Measurements from ENCODE around the gene AP4M1. TPM values are rescaled to one million over a fixed set of nuclear protein-coding genes. Genes with fewer than 3 reads are reported as not detected.
A peak's percentile ranks its signal among the peaks of the same experiment; 100 is the strongest.

Gene AP4M1
- total and polyA plus RNA-seq, 9 of the 15 experiments (the other 6 are each of a cell fraction or from before 2014, with no cell fraction given), result 1.3 to 30.9 (median 14.1) TPM

DNA sequence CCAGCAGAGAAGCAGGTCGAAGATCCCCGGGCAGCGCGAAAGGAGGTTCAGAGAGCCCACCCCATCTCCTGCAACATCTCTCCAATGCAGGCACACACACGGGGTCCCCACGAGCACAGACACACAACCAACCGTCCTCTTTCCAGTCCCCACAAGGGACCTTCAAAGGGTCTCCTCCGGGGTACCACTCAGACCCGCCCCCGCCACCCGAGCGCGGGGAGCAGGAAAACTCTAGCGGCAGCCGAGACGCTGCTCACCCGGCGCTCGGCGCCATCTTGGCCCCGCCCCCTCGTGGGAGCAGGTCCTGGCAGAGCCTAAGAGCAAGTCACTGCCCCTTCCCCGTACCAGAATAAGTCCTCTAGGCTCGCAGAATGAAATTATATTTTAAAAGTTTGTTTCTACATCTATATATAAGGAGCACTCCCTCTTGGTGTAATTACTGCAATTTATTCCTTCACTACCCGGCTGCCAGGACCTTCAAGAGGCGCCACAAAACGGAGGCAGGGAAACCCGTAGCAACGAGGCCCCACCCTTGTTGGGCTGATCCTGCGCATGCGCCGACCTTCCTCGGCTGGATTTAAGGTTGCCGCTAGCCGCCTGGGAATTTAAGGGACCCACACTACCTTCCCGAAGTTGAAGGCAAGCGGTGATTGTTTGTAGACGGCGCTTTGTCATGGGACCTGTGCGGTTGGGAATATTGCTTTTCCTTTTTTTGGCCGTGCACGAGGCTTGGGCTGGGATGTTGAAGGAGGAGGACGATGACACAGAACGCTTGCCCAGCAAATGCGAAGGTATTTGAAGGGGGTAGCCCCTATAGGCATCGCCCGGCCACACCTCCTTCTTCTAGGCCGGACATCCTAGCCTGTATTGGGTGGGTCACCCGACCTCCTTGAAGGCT lies 17.9 kb downstream of the AP4M1 start, which contains the start of the genes CNPY4 and TAF6 (continued):
- TF ChIP-seq PATZ1 (CRISPR knock-in tag; IDR thresholded peaks at IDR 0.05; ENCODE audit: borderline replicate concordance), result 0 out of 2 replicates have a peak, but pooled peaks have one; percentile 46
- TF ChIP-seq ZBED1 (IDR thresholded peaks at IDR 0.05), result no peak
- TF ChIP-seq, protein P1, sequence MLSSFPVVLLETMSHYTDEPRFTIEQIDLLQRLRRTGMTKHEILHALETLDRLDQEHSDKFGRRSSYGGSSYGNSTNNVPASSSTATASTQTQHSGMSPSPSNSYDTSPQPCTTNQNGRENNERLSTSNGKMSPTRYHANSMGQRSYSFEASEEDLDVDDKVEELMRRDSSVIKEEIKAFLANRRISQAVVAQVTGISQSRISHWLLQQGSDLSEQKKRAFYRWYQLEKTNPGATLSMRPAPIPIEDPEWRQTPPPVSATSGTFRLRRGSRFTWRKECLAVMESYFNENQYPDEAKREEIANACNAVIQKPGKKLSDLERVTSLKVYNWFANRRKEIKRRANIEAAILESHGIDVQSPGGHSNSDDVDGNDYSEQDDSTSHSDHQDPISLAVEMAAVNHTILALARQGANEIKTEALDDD (IDR thresholded peaks at IDR 0.05), result no peak
- TF ChIP-seq ZNF778 (CRISPR knock-in tag; IDR thresholded peaks at IDR 0.05), result no peak
- no peak for TF ChIP-seq BRF1 (IDR thresholded peaks at IDR 0.05; ENCODE audit: borderline replicate concordance, extremely low read depth, insufficient read length)
- peak; percentile 100 for TF ChIP-seq NFIC (IDR thresholded peaks at IDR 0.05)
- peak; percentile 91 for TF ChIP-seq FOXJ2 (tag; IDR thresholded peaks at IDR 0.05)
- TF ChIP-seq TCF15 (CRISPR knock-in tag; IDR thresholded peaks at IDR 0.05), result 0 out of 2 replicates have a peak, but pooled peaks have one; percentile 47
- no peak for TF ChIP-seq FUS (optimal IDR thresholded peaks at IDR 0.05; ENCODE audit: low read depth, low read length)
- no peak for TF ChIP-seq BCLAF1 (IDR thresholded peaks at IDR 0.05; ENCODE audit: borderline replicate concordance in 1 of 2, control insufficient read depth in 1 of 2, low read depth in 2 of 2, low read length in 1 of 2)
- 0 out of 2 replicates have a peak, but pooled peaks have one; percentile 46 for TF ChIP-seq ZNF830 (CRISPR knock-in tag; IDR thresholded peaks at IDR 0.05)
- no peak for TF ChIP-seq ATF6 (CRISPR knock-in tag; IDR thresholded peaks at IDR 0.05)
- TF ChIP-seq FOXK1 (CRISPR knock-in tag; IDR thresholded peaks at IDR 0.05; ENCODE audit: borderline replicate concordance), result no peak
- TF ChIP-seq GTF2B (IDR thresholded peaks at IDR 0.05; ENCODE audit: extremely low read depth, insufficient read length), result no peak
- TF ChIP-seq SMAD4 (CRISPR knock-in tag; conservative IDR thresholded peaks at IDR 0.05), result peak; percentile 75; the same call in 1 of the 2 replicates
- TF ChIP-seq SIN3B (IDR thresholded peaks at IDR 0.05; ENCODE audit: low read depth), result peak; percentile 91
- no peak for TF ChIP-seq CREBBP (IDR thresholded peaks at IDR 0.05; ENCODE audit: low read depth, low read length)

All from K562 (cell line).